HG03469 (cell line): ENCODE measurements around the gene NOTUM.
"Not testable (repeated sequence)": the region's sequence is repeated elsewhere in the genome, so short reads cannot be mapped to it uniquely, and the experiment has no call there.

Experiments
- ATAC-seq: cut with Tn5 transposase; IDR thresholded peaks from one replicate; pipeline ENCODE4 v1.9.1; 2021; ENCODE audit warnings: mild to moderate bottlenecking, moderate library complexity, moderate number of reproducible peaks; ENCODE audit not compliant: unreplicated experiment

The NOTUM gene

DNA sequence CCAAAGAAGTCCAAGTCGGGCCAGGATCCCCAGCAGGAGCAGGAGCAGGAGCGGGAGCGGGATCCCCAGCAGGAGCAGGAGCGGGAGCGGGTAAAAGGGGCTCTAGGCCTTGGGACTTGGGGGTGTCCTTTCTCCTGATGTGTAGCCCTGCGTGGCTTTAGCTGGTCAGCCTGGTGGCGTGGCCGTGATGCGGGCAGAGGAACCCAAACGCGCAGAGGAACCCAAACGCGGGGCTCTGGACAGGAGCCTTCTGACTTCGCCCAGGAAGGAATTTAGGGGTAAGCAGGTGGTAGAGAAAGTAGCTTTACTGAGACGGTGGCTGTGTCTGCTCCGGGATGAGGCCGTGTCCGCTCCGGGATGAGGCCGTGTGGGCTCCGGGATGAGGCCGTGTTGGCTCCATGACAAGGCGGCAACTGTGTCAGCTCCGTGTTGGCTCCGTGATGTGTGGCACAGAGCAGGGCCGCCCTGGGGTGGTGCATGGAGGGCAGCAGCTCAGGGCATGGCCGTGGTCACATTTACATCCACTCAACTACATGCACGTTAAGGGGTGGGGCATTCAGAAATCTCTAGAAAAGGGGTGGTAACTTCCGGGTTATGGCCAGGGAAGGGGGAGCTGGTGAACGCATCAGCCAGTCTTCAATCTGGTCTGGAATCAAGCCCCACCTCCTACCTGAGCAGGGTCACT, 35.9 kb upstream of the NOTUM start:
- no peak for ATAC-seq

DNA sequence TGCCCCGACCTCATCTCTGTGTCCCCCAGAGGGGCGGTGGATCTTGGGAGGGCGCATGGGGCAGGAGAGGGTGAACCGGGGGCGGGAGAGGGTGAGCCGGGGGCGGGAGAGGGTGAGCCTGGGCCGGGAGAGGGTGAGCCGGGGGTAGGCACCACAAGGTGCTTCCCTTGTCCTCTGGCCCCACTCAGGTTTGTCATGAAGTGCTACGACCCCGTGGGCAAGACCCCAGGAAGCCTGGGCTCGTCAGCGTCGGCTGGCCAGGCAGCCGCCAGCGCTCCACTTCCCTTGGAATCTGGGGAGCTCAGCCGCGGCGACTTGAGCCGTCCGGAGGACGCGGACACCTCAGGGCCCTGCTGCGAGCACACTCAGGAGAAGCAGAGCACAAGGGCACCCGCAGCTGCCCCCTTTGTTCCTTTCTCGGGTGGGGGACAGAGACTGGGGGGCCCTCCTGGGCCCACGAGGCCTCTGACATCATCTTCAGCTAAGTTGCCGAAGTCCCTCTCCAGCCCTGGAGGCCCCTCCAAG, 35.3 kb upstream of the NOTUM start:
- no peak for ATAC-seq

DNA sequence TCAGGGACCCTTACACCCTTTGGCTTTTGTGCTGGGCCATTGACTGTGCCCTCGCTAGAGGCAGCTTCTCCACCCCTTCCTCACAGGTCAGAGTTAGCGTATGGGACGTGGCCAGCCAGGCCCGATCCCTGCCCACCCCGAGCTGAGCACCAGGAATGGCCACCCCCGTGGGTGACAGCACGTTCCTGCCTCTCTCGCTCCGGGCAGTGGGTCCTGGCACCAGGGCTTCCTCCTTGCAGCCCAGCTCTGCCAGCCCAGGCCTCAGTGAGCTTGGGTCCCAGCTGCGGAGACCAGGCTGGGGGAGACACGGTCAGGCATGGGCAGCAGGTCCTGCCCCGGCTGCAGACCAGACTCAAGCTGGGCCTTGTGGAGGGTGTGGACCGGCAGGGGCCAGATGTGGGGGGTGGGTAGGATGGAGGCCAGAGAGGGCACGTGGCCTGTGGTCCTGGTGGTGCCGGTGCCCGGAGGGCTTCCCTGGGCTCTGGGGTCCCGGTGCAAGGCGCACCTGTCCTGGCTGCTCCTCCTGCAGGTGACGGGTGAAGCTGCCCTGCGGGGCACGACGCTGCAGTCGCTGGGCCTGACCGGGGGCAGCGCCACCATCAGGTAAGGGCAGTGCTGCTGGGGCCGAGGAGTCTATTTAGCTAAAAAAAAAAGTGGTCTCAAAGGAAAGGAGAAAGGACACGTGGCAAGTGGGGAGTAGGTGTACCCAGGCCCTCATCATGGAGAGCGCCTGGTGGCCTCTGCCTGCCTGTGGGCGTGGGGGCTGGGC, 34.7 kb upstream of the NOTUM start:
- no peak for ATAC-seq

DNA sequence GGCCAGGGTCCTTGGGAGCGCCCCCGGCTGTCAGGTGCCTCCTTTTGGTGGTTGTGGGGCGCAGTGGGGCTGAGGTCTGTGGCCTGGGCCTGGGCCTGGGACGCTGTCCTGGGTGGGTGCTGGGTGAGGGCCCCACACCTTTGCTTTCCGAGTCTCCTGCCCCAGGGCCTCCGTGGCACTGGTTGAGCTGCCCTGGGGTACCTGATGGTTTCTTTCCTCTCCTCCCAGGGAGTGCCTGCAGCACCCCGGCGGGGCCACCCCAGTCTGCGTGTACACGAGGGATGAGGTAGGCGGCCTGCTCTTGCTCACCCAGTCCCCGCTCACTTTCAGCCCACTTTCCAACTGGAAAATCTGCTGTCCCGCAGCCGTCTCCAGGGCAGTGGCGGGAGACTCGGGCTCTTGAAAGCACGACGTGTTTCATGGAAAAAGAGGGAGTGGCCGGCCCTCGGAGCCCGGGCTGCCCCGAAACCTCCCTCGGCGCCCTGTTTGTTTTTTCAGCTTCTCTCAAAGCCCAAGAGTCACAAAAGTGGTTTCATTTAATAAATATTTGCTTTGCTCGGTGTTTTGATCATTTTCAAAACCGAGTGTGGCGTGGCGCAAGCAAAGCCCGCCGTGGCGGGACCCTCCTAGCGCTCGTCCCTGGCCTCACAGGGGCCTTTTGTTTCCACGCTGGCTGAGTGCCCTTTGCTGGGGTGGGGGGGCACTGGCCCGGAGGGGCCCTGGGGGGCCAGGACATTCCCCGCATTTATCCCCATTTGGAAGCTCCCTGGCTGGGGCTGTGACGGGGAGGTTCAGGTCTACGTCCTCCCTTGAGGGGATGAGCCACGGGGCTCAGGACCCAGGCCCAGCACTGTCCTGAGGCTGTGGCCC, 33.8 kb upstream of the NOTUM start:
- no peak for ATAC-seq

DNA sequence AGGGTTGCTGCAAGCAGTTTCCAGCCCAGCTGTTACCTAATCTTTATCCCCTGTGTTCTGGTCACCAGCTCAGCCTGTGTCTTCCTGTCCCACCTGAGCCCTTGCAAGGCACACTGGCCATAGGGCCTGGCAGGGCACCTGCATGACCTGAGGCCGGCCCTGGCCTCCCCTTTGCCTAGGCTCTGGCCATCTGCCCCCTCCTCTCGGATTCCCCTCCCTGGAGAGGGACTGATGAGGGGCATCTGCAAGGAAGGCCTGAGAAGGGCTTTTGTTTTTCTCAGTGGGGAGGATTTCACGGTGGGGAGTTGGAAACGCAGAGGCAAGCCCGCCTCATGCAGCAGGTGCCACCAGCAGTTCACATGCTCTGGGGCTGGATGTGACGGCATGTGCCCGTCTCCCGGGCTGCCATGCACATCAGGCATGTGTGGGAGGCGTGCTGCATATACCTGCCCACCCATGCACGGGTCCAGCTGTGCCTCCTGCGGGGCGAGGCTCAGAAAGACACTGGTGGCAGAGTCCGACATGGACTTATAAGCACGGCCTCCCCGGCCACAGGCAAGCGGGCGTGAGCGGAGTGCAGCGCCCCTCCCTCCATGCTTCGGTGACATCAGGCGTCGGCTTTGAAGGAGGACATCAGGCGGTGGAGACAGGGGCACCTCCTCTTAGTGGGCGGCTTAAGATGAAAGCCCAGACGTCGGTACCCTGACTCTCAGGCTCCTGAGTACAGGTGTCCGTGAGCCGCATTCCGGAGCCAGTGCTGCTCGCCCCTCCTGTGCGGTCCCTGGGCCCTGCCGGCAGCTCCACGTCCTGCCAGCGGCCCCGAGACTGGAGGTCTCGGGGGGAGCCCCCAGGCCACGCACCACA, 33.0 kb upstream of the NOTUM start:
- ATAC-seq, result no peak

DNA sequence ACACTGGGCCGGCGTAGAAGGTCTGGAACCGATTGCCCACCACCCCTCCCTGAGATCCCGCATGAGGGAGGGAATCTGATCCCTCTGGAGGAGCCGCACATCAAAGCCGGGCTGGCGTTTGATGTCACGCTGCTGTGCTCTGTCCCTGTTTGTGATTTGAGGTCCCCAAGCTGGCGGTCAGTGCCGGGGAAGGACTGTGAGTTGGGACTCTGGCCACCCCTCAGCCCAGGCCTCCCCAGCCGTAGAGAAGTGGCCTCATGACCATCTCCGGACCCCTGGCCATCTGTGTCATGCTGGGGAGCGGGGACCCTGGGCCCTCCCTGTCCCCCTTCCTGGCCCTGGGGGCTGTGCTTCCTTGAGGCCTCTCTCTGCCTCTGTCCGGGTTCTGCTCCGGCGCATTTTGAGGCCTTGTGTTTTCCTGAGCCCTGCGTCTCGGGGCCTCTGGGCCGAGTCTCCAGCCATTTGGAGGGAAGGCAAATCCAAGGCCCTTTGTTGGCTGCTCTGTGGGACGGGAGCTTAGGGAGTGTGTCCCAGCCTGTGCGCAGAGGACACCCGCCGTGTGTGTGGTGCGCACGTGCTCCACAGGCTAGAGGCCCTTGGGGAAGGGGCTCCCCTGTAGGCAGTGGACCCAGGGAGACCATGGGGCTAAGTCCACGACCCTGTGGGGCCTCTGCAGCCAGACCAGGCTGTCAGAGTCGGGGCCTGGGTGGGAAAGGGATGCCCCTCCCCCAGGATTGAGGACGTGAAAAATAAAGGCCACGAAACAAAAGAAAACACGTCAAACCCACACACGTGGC, 31.5 kb upstream of the NOTUM start:
- ATAC-seq, result no peak

DNA sequence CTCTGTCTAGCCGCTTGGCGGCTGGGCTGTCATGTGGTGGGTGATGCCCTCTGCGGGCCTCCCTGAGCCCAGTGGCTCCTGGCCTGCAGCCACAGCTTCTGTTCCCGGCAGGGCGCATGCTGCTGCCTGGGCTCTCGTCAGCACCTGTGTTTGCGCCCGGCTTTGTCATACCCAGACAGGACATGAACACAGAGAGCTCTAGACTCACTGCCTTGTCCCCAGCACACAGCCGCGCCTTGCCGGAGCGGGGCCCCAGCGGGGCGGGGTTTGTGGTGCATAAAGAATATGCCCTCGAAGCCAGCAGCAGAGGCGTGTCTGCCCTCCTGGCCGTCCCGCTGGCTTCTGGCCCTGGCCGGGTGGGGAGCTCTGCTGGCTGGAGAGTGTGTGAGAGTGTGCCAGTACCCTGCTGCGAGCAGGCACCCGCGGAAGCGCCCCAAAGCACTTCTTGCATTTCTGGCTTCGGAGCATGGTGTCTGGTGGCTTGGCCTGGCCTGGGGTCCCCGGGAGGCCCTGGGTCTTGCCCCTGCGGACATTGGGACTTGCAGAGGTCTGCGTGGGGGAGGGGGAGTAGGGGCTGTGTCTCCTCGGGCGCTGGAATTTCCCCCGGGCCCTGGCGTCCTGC, 30.8 kb upstream of the NOTUM start:
- no peak for ATAC-seq

DNA sequence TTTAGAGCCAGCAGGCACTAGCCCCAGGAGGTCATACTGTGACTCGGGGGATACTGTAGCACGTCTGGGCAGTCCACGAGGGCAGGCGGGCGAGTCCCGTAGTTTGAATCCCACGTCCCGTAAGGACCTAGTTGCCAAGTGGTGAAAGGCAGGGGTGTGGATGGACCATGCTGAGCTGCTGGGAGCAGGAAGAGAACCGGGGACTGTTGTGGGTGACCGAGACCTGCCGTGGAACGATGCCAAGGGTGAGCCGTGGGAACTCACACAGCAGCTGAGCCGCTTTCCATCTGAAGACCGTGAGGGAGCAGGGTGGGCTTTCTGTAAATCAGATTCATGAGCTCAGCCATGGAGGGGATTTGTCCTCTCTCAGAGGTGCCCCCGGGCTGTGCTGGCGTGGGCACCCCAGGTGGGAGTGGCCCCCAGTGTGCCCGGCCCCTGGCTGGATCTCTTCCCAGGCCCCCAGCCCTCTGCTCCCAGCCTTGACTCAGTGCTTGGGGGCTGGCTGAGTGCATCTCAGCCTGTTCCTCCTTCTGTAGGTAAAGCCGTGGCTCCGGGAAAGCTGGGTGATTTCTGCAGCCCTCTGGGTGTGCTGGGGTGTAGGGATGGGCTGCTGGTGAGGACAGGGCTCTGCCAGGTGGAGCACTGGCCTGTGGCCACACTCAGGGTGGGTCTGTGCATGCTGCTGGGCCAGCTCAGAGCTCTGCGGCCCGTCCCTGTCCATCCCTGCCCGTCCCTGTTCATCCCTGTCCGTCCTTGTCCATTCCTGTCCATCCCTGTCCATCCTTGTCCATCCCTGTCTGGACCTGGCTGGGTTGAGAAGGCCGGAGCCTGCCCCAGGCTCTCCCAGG, 30.1 kb upstream of the NOTUM start:
- no peak for ATAC-seq

DNA sequence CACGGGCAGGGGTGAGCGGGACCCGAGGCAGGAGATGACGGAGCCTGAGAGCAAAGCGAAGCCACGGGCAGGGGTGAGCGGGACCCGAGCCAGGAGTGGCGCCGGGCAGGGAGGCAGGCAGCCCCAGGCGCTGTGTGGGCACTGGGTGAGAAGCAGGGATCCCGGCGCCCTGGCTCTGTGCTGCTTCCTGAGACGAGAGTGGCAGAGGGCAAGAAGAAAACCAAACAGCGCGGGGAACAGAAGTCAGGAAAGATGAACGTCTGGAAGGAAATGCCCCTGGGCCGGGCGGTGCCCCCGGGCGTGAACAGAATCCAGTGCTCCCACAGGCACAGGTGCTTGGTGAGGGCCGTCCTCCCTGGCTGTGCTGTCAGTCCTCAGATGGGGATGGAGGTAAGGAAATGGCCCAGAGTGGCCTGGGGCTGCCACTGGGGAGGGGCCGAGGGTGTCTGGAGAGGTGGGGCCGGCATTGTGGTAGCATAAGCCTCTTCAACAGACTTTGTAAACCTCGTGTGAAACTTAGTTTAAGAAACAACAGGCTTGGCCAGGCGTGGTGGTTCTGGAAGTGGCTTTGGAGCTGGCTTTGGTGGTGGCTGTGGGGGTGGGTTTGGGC, 26.3 kb upstream of the NOTUM start:
- ATAC-seq, result no peak

DNA sequence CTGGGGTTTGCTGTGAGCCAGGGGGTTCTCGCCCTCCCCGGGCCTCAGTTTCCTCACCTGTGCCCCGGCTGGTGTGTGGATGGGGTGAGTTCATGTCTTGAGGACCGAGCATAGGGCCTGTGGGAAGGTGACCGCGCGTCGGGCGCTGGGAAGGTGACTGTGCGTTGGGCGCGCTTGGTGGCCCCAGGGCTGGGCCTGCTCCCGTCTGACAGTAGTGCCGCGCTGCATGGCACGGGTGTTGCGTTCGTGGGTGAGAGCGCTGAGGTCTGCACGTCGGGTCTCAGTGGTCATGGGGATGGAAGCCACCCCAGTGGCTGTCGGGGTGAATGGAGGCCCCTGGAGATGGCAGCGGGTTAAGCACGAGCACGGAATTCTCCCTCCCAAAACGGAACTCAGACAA, 25.6 kb upstream of the NOTUM start:
- ATAC-seq, result no peak

DNA sequence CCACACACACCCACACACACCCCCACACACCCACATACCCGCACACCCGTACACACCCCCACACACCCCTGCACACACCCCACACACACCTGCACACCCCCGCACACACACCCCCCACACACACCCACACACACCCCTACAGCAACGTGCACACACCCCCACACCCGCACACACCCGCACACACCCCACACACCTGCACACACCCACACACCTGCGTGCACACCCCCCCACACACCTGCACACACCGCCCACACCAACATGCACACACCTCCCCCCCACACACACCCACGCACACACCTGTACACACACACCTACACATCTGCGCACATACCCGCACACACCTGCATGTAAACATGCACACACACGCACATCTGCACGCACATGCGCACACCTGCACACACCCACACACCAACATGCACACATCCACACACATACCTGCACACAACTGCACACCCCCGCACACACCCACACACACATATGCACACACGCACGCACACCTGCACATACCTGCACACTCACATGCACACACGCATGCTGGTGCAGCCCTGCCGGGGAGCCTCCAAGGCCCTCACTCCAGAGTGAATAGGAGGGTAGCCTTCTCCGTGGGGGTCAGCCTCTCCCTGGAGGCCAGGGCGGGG, 23.9 kb upstream of the NOTUM start:
- ATAC-seq, result no peak

DNA sequence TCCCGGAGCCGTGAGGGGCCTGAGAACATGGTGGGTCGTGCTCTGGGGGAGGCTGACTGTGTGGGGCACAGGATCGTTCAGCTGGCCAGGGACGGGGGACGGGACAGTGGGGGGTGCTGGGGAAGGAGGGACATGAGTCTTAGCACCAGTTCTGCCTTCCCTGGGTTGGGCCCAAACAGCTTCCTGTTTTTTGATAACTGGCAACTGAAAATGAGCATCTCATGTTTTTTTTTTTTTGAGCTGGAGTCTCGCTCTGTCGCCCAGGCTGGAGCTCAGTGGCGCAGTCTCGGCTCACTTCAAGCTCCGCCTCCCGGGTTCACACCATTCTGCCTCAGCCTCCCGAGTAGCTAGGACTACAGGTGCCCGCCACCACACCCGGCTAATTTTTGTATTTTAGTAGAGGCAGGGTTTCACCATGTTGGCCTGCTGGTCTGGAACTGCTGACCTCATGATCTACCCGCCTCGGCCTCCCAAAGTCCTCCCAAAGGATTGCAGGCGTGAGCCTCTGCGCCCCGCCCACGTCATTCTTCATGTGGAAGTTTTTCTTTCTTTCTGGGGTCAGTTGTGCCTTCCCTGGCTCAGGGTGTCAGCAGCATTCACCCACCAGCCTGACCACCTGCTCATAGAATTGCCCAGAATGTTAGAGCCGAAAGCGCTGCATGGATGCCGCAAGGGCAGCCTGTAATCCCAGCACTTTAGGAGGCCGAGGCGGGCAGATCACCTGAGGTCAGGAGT, 22.8 kb upstream of the NOTUM start:
- ATAC-seq, result no peak

DNA sequence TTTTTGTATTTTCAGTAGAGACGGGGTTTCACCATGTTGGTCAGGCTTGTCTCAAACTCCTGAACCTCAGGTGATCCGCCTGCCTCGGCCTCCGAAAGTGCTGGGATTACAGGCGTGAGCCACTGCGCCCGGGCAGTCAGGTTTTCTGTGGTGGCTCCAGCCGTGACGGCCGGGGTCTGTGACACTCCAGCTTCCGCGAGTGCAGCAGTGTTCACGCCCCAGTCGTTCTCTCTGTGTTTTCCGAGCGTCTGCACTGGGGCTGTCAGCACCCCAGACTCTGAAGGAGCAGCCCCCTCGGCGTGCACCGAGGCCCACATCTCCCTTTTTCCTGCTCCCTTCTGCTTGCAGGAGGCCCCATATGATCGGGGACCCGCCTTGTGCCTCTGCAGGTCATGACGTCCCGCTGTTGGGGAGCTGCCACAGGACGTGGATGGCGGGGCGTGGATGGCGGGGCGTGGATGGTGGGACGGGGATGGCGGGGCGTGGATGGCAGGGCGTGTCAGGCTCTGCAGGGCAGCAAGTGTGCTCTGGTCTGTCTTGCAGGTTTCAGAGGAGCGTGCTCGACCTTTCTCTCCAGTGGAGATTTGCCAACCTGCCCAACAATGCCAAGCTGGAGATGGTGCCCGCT, 22.1 kb upstream of the NOTUM start:
- ATAC-seq, result no peak

DNA sequence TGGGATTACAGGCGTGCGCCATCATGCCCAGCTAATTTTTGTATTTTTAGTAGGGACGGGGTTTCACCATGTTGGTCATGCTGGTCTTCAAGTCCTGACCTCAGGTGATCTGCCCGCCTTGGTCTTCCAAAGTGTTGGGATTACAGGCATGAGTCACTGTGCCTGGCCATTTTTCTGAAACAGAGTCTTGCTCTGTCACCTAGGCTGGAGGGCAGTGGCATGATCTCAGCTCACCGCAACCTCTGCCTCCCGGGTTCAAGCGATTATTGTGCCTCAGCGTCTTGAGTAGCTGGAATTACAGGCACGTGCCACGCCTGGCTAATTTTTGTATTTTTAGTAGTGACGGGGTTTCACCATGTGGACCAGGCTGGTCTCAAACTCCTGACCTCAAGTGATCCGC, 20.5 kb upstream of the NOTUM start:
- ATAC-seq, result not testable (repeated sequence)

DNA sequence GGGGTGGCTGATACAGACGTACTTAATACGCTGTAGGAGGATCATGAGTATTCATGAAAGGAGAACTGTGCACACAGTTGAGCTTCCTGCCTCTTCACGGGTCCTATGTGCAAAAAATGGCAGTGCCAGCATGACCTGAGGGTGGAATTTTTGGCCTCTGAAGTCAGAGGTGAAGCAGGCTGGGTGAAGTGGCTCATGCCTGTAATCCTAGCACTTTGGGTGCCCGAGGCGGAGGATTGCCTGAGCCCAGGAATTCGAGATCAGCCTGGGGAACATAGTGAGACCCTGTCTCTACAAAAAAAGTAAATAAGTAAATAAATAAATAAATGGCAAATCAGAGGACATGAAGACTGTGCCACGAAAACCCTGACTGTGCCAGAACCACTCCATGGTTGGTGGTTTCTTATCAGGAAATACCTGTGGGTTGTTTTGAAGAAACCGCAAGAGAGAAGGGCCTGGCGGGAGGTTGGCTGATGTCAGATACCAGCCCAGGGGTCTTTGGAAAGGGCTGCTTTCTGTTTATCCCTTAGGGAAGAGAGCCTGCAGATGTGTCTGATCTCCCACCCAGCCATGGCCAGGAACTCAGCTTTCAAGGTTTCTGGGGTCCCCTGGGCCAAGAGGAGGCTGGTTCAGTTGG, 19.8 kb upstream of the NOTUM start:
- ATAC-seq, result no peak

DNA sequence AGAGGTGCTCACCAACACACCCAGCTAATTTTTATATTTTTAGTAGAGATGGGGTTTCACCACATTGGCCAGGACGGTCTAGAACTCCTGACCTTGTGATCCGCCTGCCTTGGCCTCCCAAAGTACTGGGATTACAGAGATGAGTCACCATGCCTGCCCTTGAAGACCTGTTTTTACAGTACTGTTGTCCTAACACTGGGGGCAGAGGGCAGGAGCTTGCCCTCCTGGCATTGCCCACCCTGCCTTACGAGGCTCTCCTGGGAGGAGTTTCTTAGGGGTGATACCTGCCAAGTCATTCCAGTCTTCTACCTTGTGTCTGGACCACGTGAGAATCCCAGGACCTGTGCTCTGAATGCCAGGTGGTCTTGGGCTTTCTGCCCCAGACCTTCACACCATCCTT, 19.1 kb upstream of the NOTUM start:
- ATAC-seq, result no peak
